ENCODE results near the gene EML6.

EML6 gene

GRCh38 chr2:54887850-54888545 lies 164.5 kb downstream of the EML6 start:
- DNase-seq: no peak

GRCh38 chr2:54889053-54889452 lies 165.6 kb downstream of the EML6 start:
- no peak for DNase-seq

- DNase-seq: no peak
These were observed 168.4 kb downstream of the EML6 start for GRCh38 chr2:54891909-54892308.

- no peak for DNase-seq
These were observed 171.0 kb downstream of the EML6 start for GRCh38 chr2:54894467-54894866.

- DNase-seq: no peak
These were observed 172.3 kb downstream of the EML6 start for GRCh38 chr2:54895730-54896129.

- DNase-seq: peak; percentile 6
These were observed 174.2 kb downstream of the EML6 start for GRCh38 chr2:54897420-54898310.

- no peak for DNase-seq
These were observed 175.2 kb downstream of the EML6 start for GRCh38 chr2:54898456-54899226.

- peak; percentile 20 for DNase-seq
These were observed 176.2 kb downstream of the EML6 start for GRCh38 chr2:54899576-54900200.

- no peak for DNase-seq
These were observed 177.9 kb downstream of the EML6 start for GRCh38 chr2:54901224-54901986.

- no peak for DNase-seq
These were observed 179.3 kb downstream of the EML6 start for GRCh38 chr2:54902763-54903162.

GRCh38 chr2:54903736-54904554 lies 180.5 kb downstream of the EML6 start:
- peak; percentile 59 for DNase-seq

- DNase-seq: no peak
These were observed 181.4 kb downstream of the EML6 start for GRCh38 chr2:54904836-54905235.

GRCh38 chr2:54906716-54907115 lies 183.3 kb downstream of the EML6 start:
- DNase-seq: no peak

- no peak for DNase-seq
These were observed 184.2 kb downstream of the EML6 start for GRCh38 chr2:54907663-54908062.

GRCh38 chr2:54908591-54908990 lies 185.1 kb downstream of the EML6 start:
- DNase-seq: no peak

GRCh38 chr2:54909001-54909400 lies 185.5 kb downstream of the EML6 start:
- DNase-seq: no peak

GRCh38 chr2:54912305-54912704 lies 188.8 kb downstream of the EML6 start:
- DNase-seq: no peak

- DNase-seq: no peak
These were observed 189.4 kb downstream of the EML6 start for GRCh38 chr2:54912893-54913292.

- no peak for DNase-seq
These were observed 191.2 kb downstream of the EML6 start for GRCh38 chr2:54914637-54915036.

- DNase-seq: no peak
These were observed 191.6 kb downstream of the EML6 start for GRCh38 chr2:54915101-54915500.

GRCh38 chr2:54916637-54917036 lies 193.2 kb downstream of the EML6 start:
- no peak for DNase-seq
